GM19455 (cell line): ENCODE data around the gene KDM2A.
"Not testable (repeated sequence)": the region's sequence is repeated elsewhere in the genome, so short reads cannot be mapped to it uniquely, and the experiment has no call there.

Source experiments
- ATAC-seq: cut with Tn5 transposase; IDR thresholded peaks from one replicate; pipeline ENCODE4 v1.9.1; 2021; ENCODE audit not compliant: unreplicated experiment

The KDM2A gene

GRCh38 chr11:67233584-67234190, 114.6 kb downstream of the KDM2A start:
- ATAC-seq, result no peak

GRCh38 chr11:67234571-67234970, 115.5 kb downstream of the KDM2A start:
- ATAC-seq, result not testable (repeated sequence)

- ATAC-seq, result no peak
Measured at GRCh38 chr11:67237574-67237973, 118.5 kb downstream of the KDM2A start.

GRCh38 chr11:67238894-67239782, 120.1 kb downstream of the KDM2A start:
- no peak for ATAC-seq

- peak; percentile 87 for ATAC-seq
Measured at GRCh38 chr11:67239783-67240575, 120.9 kb downstream of the KDM2A start.

- ATAC-seq, result no peak
Measured at GRCh38 chr11:67240576-67241389, 121.7 kb downstream of the KDM2A start.

- ATAC-seq, result no peak
Measured at GRCh38 chr11:67242548-67242947, 123.5 kb downstream of the KDM2A start.

GRCh38 chr11:67243051-67243450, 124.0 kb downstream of the KDM2A start:
- ATAC-seq, result no peak

GRCh38 chr11:67245046-67245445, 126.0 kb downstream of the KDM2A start:
- ATAC-seq, result no peak

GRCh38 chr11:67247946-67248550, 129.0 kb downstream of the KDM2A start:
- no peak for ATAC-seq

GRCh38 chr11:67248653-67249052, 129.6 kb downstream of the KDM2A start:
- ATAC-seq, result no peak

GRCh38 chr11:67250059-67251043, 131.3 kb downstream of the KDM2A start:
- ATAC-seq, result no peak

GRCh38 chr11:67251841-67252240, 132.8 kb downstream of the KDM2A start:
- no peak for ATAC-seq

- ATAC-seq, result no peak
Measured at GRCh38 chr11:67252831-67253239, 133.8 kb downstream of the KDM2A start.

GRCh38 chr11:67253872-67254624, 135.0 kb downstream of the KDM2A start:
- ATAC-seq, result no peak

GRCh38 chr11:67254798-67255197, 135.7 kb downstream of the KDM2A start:
- ATAC-seq, result no peak

GRCh38 chr11:67255353-67255752, 136.3 kb downstream of the KDM2A start:
- no peak for ATAC-seq

GRCh38 chr11:67255864-67256263, 136.8 kb downstream of the KDM2A start:
- ATAC-seq, result no peak
